Activated effector memory CD4-positive, alpha-beta T cell treated with Interleukin-2 at 50 U/mL for 16 hours (primary cell): ENCODE measurements around the gene TAX1BP3.

Source experiments
- DNase-seq: peaks from one replicate; pipeline ENCODE4 v3.0.0-alpha.2; 2020

The TAX1BP3 gene

GRCh38 chr17:3657874-3658783, 10.2 kb downstream of the TAX1BP3 start:
- DNase-seq: no peak

DNA sequence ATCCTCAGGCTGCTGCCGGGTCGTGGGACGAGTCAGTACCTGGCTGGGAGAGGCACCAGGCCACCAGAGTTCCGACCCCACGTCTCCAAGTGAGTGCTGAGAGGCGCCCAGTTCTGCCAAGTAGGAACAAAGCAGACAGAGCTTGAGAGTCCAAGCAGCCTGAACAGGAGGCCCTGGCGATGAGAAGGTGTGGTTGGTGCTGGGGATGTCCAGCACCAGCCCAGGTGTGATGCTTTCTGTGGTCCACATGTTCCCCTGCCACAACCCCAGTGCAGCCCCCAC, 10.8 kb downstream of the TAX1BP3 start:
- no peak for DNase-seq

DNA sequence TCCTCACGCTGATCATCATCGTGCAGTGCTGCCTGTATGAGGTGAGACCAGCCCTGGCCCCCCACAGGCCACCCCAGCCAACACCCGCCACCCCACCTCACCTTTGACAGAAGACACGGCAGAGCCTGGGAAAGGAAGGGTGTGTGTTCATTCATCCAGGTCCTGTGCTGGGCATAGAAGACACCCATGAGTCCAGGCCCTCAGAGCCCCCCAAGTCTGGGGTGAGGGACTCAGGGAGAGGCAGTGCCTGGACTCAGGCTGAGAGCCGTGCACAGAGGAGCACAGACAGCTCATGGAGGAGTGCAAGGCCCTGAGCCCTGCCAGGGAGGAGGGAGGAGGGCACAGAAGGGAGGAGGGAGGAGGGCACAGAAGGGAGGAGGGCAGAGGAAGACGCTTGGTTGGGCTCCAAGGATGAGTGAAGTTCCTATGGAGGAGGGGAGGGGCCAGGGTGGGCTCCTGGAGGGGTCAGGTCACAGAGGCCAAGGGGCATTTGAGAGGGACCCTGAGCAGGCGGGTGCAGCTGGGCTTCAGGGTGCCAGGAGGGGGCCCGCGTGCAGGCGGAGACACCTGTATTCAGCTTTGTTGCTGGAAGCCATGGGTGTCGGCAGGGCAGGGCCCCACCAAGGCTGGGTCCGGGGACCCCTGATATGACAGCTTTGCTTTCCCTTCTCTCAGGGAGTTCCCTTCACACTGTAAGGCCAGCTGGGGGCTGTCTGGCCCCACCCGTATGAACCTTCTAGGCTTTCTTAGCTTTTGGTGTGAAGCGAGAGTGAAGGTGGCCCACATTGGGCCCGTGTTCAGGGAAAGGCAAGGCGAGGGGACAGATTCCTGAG, 11.4 kb downstream of the TAX1BP3 start:
- DNase-seq: no peak

- no peak for DNase-seq
Measured at GRCh38 chr17:3656353-3656752, 12.0 kb downstream of the TAX1BP3 start.

- DNase-seq: no peak
Measured at GRCh38 chr17:3655766-3656165, 12.6 kb downstream of the TAX1BP3 start.

DNA sequence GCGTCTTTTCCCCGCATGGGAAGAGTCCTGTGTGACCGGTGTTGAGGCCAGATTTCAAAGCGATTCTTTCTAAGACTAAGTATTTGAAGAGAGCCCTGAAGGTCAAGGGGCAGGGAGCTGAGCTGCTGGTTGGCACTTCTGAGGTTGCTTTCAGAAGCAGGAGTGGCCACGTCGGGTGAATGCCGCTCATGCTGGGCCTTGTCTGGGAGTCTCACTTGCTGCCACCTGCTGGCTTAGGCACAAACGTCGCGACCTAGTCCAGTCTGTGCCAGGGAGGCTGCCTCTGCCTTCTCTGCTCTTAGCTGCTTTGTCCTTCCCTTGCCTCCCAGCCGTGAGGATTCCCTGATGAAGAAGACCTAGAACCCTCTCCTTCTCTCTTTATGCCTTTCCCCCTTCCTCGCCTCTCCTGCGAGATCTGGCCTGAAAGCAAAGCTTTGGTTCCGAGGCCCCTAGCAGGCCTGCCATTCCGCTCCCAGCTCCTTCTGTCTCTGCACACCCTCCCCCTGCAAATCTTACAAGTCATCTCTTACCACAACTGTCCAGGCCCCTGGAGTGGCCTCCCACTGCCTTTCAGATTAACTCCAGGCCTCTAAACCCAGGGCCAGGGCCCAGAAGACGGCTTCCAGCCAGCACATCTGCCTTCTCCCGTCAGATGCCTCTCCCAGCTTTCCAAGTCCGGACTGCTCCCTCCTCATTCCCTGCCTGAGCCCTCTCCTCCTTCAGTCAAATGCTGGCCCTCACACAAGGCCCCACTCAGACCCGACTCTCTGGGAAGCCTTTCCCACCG, 20.4 kb downstream of the TAX1BP3 start:
- no peak for DNase-seq

GRCh38 chr17:3647251-3647650, 21.1 kb downstream of the TAX1BP3 start:
- no peak for DNase-seq

DNA sequence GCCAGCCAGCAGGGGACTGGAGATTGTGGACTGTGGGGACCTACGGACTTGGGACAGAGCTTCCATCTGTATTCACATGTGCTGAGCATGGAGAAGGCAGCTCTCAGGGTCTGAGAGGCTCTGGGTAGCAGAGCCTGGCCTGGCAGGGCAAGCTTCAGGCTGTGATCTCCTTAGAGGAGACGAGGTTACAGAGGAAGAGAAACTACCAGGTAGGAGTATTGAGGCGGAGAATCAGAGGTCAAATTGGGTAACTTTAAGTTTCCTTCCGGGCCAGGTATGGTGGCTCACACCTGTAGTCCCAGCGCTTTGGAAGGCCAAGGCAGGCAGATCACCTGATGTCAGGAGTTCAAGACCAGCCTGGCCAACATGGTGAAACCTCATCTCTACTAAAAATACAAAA, 23.1 kb downstream of the TAX1BP3 start:
- DNase-seq: no peak

DNA sequence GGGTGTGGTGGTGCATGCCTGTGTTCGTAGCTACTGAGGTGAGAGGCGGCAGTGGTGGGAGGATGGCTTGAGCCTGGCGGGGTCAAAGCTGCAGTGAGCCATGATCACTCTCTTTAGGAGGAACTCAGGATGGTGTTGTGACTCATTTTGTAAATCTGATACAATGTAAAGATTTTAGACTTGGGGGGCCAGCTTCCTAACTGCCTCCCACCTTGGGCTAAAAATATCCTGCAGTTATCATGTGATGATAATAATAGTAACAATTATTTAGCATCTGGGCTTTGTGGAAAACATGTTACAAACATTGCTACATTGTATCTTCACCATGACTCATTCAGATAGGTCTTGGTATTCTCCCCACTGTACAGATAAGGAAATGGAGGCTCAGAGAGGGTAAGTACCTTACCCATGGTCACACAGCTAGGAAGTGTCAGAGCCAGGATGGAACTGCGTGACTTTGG, 24.5 kb downstream of the TAX1BP3 start:
- DNase-seq: no peak

DNA sequence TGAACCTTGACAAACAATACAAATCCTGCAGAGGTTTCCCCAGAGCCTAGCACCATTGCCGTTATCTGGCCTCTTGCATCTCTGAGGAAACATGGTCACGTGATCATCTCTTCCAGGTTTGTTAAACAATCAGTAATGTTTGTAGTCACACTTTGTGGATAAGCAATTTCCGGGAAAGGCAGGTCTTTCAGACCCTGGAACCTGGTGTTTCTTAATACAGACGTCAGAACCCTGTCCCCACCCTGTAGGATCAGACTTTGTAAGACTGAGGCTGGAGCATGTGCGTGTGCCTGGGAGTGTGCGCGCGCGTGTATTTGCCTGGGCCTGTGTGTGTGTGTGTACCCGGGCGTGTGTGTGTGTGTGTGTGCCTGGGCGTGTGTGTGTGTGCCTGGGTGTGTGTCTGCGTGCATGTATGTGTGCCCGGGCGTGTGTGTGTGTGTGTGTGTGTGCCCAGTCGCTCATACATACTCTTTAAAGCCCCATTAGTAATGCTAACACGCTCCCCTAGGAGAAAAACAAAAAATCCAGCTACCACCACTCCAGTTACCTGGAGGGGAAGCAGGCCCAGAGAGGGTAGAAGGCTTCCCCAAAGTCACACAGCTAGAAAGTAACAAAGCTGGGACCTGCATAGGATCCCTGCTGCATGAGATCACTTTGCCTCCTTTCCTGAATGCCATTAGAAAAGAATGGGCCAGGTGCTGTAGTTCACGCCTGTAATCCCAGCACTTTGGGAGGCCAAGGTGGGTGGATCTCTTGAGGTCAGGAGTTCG, 26.5 kb downstream of the TAX1BP3 start:
- no peak for DNase-seq

- no peak for DNase-seq
Measured at GRCh38 chr17:3641014-3641413, 27.4 kb downstream of the TAX1BP3 start.

GRCh38 chr17:3639981-3640596, 28.3 kb downstream of the TAX1BP3 start:
- DNase-seq: no peak

DNA sequence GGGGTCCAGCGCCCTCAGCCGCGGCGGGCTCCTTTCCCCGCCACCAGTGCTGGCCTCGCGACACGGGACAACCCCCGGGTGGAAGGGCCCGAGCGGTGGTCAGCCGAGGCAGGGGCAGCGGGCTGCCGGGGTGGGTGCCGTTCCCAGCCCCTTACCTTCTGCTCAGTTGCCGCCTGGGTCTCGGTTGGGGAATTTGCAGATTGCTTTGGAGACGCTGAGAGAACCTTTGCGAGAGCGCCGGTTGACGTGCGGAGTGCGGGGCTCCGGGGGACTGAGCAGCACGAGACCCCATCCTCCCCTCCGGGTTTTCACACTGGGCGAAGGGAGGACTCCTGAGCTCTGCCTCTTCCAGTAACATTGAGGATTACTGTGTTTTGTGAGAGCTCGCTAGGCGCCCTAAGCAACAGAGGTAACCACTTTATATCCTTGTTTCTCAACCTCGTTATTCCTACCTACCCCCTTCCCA, 31.4 kb downstream of the TAX1BP3 start:
- no peak for DNase-seq

DNA sequence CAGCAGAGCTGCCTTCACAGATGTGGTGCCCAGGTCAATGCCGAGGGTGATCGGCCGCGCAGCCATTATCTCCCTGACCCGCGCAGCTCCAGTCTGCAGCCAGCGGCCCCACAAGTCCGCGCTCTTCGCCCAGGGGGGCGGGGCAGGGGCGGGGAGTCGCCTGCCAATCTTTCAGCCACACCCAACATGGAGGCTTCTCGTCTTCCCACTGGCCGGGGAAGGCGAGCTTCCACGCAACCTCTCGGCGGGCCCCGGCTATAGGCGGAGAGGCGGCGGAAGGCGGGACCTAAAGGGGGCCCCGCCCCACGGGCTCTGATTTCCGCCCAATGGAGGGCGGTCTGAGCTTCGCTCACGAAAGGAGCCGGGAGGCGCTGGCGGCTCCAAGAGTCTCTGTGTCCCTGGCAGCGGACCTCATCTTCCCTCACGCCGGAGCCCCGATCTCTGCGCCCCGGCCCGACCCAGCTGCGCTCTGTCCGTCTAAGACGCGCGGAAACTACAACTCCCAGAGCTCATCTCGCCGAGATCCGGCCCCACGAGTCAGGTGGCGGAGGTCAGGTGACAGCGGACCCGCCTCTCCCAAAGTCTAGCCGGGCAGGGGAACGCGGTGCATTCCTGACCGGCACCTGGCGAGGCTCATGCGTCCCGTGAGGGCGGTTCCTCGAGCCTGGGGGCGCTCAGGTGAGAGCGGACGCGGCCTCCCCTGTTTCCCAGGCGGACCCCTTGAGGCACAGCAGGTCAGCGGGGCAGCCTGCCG, 32.0 kb downstream of the TAX1BP3 start, which contains the start of the genes CTNS and SHPK:
Gene CTNS, plus strand, starts transcription at position 607 of the 754 bp plus-strand sequence. CDS start 3,447 bp downstream, outside the sequence.
Gene SHPK, minus strand, starts transcription at position 97 of the 754 bp plus-strand sequence. Its CDS starts 31 bp downstream, at position 66.
- DNase-seq: peak; percentile 93

- no peak for DNase-seq
Measured at GRCh38 chr17:3635474-3636153, 32.8 kb downstream of the TAX1BP3 start.

- no peak for DNase-seq
Measured at GRCh38 chr17:3632287-3632686, 36.1 kb downstream of the TAX1BP3 start.

DNA sequence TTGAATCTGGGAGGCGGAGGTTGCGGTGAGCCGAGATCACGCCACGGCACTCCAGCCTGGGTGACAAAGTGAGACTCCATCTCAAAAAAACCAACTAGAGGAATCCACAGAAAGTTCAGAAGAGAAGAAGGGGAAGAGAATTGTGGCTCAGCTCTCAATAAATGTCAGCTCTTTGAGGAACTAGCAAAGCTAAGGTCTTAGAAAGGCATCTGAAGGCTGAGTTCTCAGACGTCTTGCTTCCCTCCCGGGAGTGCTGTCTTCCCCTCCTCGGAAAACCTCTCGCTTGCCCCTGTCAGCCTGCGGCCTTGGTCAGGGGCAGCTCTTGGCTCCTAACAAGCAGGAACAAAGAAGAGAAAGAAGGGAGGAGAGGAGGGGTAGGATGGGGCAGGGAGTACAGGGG, 37.6 kb downstream of the TAX1BP3 start:
- no peak for DNase-seq

GRCh38 chr17:3627769-3628167, 40.6 kb downstream of the TAX1BP3 start:
- DNase-seq: no peak

DNA sequence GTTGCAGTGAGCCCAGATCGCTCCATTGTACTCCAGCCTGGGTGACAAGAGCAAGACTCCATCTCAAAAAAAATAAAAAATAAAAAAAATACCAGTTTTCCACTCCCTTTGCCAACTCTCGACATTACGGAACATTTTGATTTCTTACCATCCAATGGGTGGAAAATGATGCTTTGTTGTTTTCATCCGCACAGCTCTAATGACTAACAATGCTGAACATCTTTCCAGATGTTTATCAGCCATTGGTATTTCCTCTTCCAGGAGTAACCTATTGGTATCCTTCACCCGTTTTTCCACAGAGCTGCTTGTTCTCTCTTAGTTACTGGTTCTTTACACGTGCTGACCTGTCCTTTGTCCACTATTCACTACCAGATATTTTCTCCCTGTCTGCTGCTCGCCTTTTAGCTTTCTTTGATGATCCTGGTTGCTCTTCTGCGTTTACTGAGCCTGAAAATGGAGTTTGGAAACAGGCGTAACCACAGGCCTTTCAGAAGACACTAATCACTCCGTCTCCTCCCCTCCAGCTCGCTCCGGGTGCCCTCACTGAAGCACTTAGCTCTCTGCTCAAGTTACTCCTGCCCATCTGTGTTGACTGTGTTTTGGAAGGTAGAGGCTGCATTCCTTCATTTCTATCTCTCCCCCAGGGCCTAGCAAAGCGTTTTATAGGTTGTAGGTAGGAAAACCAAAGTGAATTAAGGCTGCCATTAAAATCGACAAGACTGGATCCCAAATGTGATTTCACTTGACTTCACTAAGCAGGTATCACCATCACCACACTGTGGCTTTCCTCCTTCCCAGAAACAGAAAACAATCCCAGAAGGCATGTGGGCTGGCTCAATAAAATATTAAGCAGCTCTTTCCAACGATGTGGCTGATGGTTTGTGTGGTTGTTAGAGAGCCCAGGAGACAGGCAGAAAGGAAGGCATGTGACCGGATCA, 41.3 kb downstream of the TAX1BP3 start:
- no peak for DNase-seq
